Head of caudate nucleus (tissue), 42 donors: ENCODE measurements around the gene CCM2L.

ENCODE experiments used
- DNase-seq, 42 donors: peaks; one replicate each; pipeline versions ENCODE4 v3.0.0 to v3.0.0-alpha.2; 2020 to 2021; ENCODE audit warnings: mixed read lengths in 7 of 42
- intact Hi-C: fragments of 100-400 bp; cut with DNase I; formaldehyde crosslinking; loops from one replicate; pipeline ENCODE4 v1.15.0; 2022

CCM2L gene

DNA sequence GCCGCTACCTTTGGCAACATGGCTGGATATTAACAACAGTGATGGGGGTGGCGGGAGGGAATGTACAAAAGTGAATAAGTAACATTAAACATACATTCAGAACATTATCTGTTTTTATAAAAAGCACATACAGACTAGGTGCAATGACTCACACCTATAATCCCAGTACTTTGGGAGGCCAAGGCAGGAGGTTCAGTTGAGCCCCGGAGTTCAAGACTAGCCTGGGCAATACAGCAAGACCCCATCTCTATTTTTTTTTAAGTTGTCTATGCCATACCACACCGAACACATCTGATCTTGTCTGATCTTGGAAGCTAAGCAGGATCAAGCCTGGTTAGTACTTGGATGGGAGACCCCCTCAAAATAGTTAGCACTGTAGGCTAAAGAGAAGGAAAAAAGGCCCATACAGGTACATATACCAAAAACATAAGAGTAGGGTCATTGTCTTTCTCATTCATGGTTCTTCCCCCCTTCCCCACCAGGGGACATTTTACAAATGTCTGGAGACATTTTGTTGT lies 40.1 kb downstream of the CCM2L start:
- intact Hi-C loops = no loop called here
- no peak for DNase-seq

DNA sequence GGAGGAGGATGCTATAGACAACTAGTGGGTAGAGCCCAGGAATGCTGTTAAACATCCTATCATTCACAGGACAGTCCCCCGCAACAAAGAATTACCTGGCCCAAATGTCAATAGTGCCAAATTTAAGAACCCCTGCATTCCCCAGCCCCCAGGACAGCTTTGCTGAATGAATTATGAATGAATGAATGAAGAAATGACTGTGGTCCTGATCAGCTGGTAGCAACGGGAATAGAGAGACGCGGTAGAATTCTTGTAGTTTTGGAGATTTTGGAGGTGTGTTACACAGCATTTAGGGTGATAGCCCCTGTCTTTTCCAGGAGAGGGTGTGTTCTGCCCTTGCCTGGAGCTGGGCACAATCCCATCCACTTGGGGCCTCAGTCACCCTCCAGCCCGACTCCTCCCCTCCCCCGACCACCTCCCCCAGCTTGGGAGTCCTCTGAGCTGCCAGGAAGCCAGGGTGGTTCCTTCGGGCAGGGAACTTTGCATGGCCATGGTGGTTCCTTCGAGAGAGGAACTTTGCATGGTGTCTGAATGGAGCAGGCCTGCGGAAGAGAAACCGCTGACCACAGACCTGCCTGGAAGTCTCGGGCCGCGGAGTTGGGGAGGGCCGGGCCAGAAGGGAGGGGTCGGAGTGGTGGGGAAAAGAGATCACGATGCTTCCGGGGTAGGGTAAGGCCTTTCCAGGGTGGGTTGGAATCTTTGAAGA lies 40.8 kb downstream of the CCM2L start:
- intact Hi-C loops = no loop called here
- peak in 32 of 42 donors; percentile 7 to 63 (median 43) for DNase-seq

DNA sequence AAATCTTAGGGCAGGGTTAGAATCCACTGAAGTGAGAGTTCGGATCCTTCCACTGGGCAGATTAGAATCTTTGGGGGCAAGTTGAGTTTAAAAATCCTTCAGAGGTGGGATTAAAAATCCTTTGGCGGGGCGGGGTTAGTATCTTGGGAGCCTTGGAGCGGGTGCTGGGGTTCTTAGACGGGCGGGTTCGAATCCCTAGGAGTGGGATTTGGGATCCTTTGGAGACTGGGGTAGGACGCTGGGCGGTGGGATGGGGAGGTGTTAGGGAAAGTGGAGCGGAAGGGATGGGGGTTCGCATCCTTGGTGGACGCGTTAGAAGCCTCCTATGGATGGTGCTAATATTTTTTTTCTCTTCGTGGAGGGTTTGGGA lies 41.5 kb downstream of the CCM2L start:
- no peak for DNase-seq
- intact Hi-C loops = no loop called here

DNA sequence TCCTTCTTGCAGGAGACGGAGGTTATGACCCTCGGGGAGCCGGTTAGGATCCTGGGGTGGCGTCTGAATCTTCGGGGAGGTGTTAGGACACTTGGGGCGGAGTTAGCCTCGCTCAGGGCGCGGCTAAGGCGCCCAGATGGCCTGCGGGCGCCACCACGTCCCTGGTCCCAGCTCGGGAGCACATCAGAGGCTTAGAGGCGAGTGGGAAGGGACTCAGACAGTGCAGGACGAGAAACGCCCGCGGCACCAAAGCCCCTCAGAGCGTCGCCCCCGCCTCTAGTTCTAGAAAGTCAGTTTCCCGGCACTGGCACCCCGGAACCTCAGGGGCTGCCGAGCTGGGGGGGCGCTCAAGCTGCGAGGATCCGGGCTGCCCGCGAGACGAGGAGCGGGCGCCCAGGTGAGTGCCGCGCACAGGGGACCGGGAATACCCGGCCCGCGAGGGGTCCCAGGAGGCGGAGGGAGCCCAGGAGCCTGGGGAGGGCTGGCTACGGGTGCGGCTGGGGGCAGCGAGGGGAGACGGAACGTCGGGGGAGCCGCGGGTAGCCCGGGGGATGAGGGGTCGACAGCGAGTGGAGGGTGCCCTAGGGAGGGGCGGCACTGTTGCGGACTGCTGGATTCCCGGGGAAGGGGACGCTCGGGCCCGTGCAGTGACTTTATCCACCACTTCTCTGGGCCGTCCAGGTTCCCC lies 42.0 kb downstream of the CCM2L start, which contains the start of gene HCK:
Gene HCK, plus strand, starts transcription at position 153 of the 688 bp plus-strand sequence.
- intact Hi-C loops = no loop called here
- DNase-seq = peak in 3 of 42 donors; percentile 26 to 37 (median 28)

DNA sequence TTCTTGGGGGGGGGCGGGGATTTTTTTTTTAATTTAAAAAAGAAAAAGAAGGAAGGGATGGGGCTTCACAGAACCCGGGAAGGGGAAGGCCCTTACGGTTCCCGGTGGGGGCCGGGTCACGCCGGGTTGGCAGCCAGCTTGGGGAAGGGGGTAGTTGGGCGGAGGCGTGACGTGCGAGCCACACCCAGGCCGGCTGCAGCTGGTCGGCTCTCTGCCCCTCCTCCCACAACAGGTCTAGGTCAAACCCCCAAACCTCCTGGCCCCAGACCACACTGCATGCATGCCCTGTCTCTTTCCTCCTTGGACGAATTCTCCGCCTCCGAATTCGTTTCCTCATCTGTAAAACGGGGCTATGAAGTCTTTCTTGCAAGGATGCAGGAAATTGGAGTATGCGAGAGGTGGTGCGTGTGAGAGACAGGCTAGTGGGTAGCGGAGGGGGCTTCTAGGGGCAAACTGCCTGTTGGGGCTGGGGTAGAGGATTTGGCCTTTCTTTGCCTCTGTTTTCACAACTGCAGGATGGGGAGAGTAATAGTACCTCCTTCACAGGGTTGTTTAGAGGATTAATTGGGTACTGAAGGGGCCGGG lies 42.6 kb downstream of the CCM2L start:
- intact Hi-C loops = no loop called here
- peak in 29 of 42 donors; percentile 20 to 67 (median 41) for DNase-seq

DNA sequence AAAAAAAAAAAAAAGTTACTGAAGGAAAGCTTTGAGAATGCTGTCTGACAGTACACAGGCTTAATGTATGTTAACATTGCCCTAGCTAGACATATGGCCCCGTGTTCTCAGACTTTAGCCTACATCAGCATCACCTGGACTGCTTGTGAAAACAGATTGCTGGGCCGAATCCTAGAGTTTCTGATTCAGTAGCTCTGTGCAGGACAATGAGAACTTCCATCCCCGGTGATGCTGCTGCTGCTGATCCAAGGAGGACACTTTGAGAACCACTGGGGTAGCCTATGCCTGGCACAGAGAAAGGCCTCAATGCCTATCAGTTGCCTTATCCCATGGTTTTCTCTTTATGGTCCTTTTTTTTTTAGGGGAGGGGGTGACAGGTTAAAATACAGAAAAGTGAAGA lies 43.4 kb downstream of the CCM2L start:
- DNase-seq = no peak
- intact Hi-C loops = no loop called here

DNA sequence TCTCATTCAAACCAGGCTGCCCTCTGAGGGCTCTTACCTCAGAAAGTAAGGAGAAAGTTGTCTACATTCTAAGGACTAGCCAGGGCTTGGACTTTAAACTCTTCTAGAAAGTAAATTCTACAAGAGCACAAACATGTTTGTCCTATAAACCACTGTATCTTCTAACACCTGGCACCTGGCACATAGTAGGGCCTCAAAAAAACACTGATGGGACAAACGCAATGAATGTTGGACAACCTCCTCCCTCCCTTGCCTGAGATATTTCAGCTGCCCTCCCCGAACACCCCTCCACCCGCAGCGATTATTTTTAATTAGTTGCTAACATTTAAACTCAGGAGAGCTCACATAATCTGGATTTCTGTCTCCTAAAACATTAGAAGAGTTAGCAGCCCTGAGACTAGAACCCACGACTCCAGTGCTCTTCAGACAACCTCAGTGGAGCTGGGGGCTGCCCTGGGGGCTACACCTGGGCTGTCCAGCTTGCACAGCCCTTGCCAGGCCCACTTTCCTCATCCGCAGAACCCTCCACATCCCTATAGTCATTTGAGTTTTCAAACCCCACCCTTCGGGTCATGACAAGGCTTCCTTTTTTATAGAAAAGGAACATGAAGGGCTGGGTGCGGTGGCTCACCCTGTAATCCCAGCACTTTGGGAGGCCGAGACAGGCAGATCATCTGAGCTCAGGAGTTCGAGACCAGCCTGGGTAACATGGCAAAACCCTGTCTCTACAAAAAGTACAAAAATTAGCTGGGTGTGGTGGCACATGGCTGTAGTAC lies 46.7 kb downstream of the CCM2L start:
- no peak for DNase-seq
- intact Hi-C loops = no loop called here

DNA sequence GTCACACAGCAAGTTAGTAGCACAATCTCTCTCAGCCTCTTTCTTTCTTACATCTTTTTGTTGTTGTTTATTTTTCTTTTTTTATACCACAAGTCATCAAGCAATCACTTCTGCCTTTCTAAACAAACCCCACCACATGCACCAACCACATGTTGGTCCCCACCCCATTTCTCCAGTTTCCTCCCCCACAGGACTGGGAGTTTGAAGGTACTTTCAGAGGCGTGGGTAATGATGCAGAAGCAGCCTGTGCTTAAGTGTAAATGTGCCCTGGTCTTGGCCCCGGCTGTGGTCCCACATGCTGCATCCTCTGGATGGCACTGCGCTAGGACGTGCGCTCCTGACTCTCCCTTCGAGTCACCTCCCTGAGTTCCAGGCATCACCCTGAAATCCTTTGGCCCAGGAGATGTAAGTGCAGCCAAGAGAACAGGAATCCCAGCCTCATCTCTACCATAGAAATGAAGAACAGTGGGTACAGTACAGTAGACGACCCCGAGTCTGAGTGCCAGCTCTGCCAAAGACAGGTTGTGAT lies 47.5 kb downstream of the CCM2L start:
- DNase-seq = no peak

DNA sequence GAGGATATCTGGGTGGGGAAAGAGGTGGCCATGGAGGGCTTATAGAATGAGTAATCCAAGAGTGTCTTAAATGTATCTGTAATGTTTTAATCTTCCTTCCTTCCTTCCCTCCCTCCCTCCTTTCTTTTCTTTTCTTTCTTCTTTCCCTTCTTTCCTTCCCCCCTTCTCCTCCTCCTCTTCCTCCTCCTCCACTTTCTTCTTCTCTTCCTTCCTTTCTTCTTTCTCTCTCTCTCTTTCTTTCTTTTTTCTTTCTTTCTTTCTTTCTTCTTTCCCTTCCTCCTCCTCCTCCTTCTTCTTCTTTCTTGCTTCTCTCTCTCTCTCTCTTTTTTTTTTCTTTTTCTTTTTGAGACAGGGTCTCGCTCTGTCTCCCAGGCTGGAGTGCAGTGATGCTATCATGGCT lies 49.0 kb downstream of the CCM2L start:
- no peak for DNase-seq
- intact Hi-C loops = no loop called here

More for the DNA sequence above, 47.5 kb downstream of the CCM2L start:
- intact Hi-C loops = no loop called here

DNA sequence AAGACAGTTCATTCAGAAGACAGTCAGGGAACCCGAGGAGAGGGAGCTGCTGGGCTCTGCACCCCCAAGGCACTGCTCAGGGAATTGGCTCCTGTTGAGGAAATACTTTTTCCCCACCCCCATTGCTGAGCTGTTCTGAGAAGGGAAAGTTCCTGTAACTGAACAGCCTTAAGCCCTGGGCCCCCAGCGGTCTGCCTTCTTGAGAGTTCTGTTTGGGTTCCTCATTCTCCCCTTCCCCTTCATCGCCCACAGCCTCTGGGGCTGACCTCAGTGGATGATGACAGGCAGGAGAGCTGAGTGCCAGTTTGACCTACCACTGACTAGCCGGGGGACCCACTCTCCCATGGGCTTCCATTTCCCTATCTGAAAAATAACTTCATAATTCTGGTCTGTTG lies 52.5 kb downstream of the CCM2L start:
- peak in 38 of 42 donors; percentile 19 to 81 (median 48) for DNase-seq
- intact Hi-C loops = no loop called here

DNA sequence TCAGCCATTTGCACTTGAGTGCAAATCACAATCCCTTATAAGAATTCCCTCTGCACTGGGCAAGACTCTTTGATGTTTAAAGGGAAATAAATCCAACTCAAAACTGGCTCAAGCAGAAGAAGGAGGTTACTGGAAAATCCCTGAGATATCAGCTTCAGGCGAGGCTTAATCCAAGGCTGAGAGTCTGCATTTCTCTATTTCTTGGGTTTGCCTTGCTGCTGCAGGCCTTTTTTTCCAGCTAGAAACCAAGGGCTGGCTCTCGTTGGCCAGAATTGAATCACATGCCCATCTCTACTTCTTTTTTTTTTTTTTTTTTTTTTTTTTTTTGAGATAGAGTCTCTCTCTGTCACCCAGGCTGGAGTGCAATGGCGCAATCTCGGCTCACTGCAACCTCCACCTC lies 53.5 kb downstream of the CCM2L start:
- peak in 4 of 42 donors; percentile 19 to 42 (median 29) for DNase-seq
- intact Hi-C loops = no loop called here

DNA sequence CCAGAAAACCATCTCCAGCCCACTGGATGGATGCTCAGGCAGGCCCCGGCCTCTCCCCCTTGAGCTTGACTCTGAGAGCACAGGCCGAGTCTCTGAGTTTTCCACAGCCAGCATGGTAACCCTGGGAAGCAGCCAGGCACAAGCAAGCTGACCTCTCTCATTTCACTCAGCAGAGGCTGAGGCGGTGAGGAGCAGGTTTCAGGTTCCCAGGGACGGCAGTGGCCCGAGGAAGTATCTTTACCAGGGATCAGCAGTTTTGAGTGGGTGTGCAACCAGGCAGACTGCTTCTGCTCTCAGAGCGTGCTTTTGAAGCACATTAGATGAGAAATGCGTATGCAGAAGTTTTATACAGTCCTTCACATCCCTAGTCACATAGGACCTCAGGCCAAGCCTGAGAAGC lies 54.4 kb downstream of the CCM2L start:
- intact Hi-C loops = no loop called here
- DNase-seq = peak in 2 of 42 donors; percentile 17 to 42

DNA sequence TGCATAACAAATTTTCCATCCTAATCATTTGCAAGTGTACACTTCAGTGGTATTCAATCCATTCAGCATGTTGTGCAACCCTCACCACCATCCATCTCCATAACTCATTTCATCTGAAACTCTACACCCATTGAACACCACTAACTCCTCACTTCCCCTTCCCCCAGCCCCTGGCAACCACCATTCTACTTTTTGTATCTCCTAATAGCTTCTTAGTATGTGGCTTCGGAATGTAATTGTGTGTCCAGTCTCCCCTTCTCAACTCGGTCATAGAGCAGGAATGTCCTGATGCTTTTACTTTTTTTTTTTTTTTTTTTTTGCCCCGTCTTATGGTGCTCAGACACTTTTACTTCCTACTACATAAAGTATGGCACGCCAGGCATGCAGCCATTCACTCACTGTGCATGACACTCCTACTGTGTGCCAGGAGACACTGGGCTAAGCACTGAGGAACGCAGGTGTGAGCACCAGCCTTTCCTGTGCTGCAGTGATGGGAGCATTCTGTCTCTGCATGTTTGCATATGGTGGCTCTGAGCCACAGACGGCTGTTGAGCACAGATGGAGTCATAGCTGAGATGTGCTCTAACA lies 57.1 kb downstream of the CCM2L start:
- intact Hi-C loops = no loop called here

DNA sequence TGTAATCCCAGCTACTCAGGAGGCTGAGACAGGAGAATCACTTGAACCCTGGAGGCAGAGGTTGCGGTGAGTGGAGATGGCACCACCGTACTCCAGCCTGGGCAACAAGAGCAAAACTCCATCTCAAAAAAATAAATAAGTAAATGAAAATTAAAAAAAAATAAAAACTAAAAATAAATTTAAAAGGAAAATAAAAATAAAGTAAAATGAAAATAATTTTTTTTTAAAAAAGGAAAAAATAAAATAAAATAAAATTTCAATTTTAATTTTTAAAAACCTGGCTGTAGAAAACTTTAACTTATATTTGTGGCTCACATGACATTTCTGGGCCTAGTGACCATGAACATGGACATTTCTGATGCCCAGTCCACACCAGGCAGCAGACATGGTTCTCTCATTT lies 57.9 kb downstream of the CCM2L start:
- no peak for DNase-seq
- intact Hi-C loops = no loop called here

More for the DNA sequence above, 57.1 kb downstream of the CCM2L start:
- no peak for DNase-seq

DNA sequence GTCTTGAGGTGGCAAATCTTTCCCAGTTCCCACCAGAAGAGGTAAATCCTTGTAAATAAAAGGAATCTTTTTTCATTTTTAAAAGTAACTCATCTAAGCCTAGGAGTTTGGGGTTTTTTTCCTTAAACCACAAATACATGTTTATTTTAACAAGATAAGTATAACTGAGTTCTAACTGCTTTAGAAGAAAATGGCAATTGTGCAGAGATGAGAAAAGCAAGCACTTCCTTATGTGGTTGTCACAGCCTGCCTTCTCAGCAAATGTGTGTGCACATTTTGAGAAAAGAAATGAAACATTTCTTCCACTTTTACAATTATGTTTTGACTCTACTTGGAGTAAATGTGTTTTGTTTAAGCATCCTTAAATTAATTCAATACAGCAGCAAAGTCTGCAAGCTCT lies 59.5 kb downstream of the CCM2L start:
- no peak for DNase-seq
- intact Hi-C loops = no loop called here

DNA sequence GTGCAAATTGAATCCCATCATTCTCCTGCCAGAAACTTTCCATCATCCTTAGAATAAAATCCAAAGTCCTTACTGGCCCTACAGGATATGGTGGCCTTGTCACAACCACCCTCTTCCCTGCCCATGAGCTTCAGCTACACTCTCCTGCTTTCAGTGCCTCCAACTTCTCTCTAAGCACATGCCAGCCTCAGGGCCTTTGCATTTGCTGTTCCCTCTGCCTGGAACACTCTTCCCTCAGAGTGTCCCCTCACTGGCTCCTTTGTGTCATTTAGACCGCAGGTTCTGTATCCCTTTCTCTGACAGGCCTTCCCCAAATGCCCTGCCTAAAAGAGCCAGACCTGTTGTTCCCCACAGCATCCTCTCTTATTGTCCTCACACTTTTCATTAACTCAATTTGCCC lies 60.0 kb downstream of the CCM2L start:
- DNase-seq = no peak
- intact Hi-C loops = no loop called here

DNA sequence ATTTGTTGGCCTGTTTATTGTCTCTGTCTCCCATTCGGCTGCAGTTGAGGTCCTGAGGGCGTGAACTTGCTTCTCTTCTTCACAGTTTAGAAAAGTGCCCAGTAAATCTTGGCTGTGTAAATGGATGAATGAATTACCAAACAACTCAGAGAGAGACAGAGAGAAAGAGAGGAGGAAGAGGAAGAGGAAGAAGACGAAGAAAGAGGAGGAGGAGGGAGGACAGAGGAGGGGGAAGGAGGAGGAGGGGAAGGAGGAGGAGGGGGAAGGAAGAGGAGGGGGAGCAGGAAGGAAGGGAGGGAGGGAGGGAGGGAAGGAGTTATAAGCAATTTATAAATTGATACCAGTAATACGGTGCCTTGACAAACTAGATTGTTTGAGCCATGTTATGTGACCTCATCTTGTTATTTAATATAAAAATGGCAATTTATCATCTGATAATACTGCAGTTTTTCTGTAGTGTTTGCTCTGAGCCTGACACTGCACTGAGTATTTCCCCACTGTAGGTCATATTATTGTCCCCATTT lies 60.5 kb downstream of the CCM2L start:
- intact Hi-C loops = no loop called here
- DNase-seq = no peak

DNA sequence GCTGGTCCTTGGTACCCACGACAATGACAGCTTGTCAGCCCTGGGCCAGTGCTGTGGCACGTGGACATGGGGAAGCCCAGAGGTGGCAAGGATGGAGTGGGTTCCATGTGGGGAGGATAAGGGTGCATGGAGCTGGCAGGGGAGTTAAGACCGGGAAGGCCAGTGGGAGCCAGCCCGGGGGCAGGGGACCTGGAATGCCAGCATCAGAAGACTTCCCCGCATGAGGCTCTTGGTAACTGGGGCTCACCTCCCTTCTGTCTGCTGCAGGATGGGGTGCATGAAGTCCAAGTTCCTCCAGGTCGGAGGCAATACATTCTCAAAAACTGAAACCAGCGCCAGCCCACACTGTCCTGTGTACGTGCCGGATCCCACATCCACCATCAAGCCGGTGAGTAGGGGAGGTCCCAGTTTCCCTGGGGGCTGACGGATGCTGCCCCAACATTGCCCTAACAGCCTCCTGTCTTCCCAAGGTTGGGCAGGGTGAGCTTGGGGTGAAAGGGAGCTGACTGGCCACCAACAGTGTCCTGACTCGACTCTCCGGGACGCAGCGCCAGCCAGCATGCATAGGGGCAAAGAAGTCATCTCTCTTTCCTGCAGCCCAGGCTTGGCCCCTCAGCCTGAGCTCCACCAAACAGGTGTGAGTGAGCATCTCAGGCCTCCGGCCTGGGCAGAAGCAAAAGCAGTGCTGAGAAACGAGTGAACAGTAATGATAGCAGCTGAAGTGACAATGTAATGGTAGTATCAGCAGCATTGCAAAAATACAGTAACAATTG lies 61.3 kb downstream of the CCM2L start:
- no peak for DNase-seq
- intact Hi-C loops = no loop called here
